Retinal pigment epithelial cell (primary cell): ENCODE data around the gene PEX3.

Source experiments
- DNase-seq: peaks from one replicate; pipeline ENCODE4 v3.0.0-alpha.2; 2010; ENCODE audit warnings: low read depth
- H3K4me3 ChIP-seq: 2 replicates; pipeline ENCODE4 v1.5.1; 2011; ENCODE audit warnings: mild to moderate bottlenecking, low read length, control low read depth, moderate library complexity
- CTCF ChIP-seq: conservative IDR thresholded peaks from 2 replicates; pipeline ENCODE4 v1.5.1; 2011; ENCODE audit warnings: low read depth, low read length, control low read depth, inconsistent platforms

PEX3 gene

GRCh38 chr6:143515766-143516355 lies 65.3 kb downstream of the PEX3 start:
- no peak overlapping the region for H3K4me3 ChIP-seq
- no peak for TF ChIP-seq CTCF
- no peak for DNase-seq

GRCh38 chr6:143516690-143517446 lies 66.3 kb downstream of the PEX3 start:
- no peak overlapping the region for H3K4me3 ChIP-seq
- no peak for DNase-seq
- TF ChIP-seq CTCF: no peak

- no peak overlapping the region for H3K4me3 ChIP-seq
- TF ChIP-seq CTCF: no peak
- no peak for DNase-seq
Measured at GRCh38 chr6:143517447-143517773, 66.8 kb downstream of the PEX3 start.

- TF ChIP-seq CTCF: no peak
- no peak for DNase-seq
- no peak overlapping the region for H3K4me3 ChIP-seq
Measured at GRCh38 chr6:143522039-143522600, 71.5 kb downstream of the PEX3 start.

GRCh38 chr6:143525356-143525755 lies 74.8 kb downstream of the PEX3 start:
- no peak overlapping the region for H3K4me3 ChIP-seq
- DNase-seq: no peak
- no peak for TF ChIP-seq CTCF

- no peak for DNase-seq
- H3K4me3 ChIP-seq: no peak overlapping the region
- no peak for TF ChIP-seq CTCF
Measured at GRCh38 chr6:143527677-143528076, 77.1 kb downstream of the PEX3 start.
